SJCRH30 (cell line): Measurements from ENCODE around the gene IL13. TPM values are rescaled to one million over a fixed set of nuclear protein-coding genes. Genes with fewer than 3 reads are reported as not detected.

ENCODE experiments used
- DNase-seq, 2 experiments: peaks; one replicate each; pipeline ENCODE4 v3.0.0-alpha.2; 2015 to 2020
- H3K27ac ChIP-seq: fragments of 250-450 bp; sonication (Bioruptor Pico); 2 replicates; pipeline ENCODE4 v1.5.1; 2020; ENCODE audit warnings: mild to moderate bottlenecking, moderate library complexity
- H3K27me3 ChIP-seq: fragments of 250-450 bp; sonication (Bioruptor Pico); 2 replicates; pipeline ENCODE4 v1.5.1; 2020; ENCODE audit warnings: mild to moderate bottlenecking, moderate library complexity
- H3K36me3 ChIP-seq: fragments of 250-450 bp; sonication (Bioruptor Pico); 2 replicates; pipeline ENCODE4 v1.5.1; 2020; ENCODE audit warnings: mild to moderate bottlenecking, moderate library complexity
- H3K4me1 ChIP-seq: fragments of 250-450 bp; sonication (Bioruptor Pico); 2 replicates; pipeline ENCODE4 v1.5.1; 2020; ENCODE audit warnings: mild to moderate bottlenecking, moderate library complexity
- H3K4me3 ChIP-seq: fragments of 250-450 bp; sonication (Bioruptor Pico); 2 replicates; pipeline ENCODE4 v1.5.1; 2020; ENCODE audit warnings: mild to moderate bottlenecking, moderate library complexity
- H3K9me3 ChIP-seq: fragments of 250-450 bp; sonication (Bioruptor Pico); replicated peaks from 2 replicates; pipeline ENCODE4 v1.5.1; 2020; ENCODE audit warnings: mild to moderate bottlenecking, moderate library complexity
- total RNA-seq: library from RNA; depleted of rRNA; stranded (reverse); fragments of >200 nt; shearing (Covaris generic); gene quantifications from 2 replicates; pipeline ENCODE4 v1.2.3, GENCODE V29; 2014

Gene IL13
- total RNA-seq, 1 experiment from 2014 or later, result not detected

GRCh38 chr5:132644177-132644576, 13.8 kb upstream of the IL13 start:
- DNase-seq, result no peak
- Histone ChIP-seq H3K9me3 (no peaks in the 10 kb centered on the region), H3K4me3 (no peak overlapping the region), H3K36me3 (peaks cover 10% of the 10 kb centered on the region), H3K4me1 (no peaks in the 10 kb centered on the region), H3K27me3 (no peaks in the 10 kb centered on the region), H3K27ac (no peak overlapping the region)

- no peaks in the 10 kb centered on the region for H3K4me1 ChIP-seq
- no peak overlapping the region for H3K27ac ChIP-seq
- H3K27me3 ChIP-seq, result no peaks in the 10 kb centered on the region
- H3K36me3 ChIP-seq, result peaks cover 10% of the 10 kb centered on the region
- H3K4me3 ChIP-seq, result no peak overlapping the region
- no peaks in the 10 kb centered on the region for H3K9me3 ChIP-seq
- DNase-seq, result no peak
Observed at GRCh38 chr5:132646583-132647266, 11.2 kb upstream of the IL13 start.

- H3K9me3 ChIP-seq, result no peaks in the 10 kb centered on the region
- no peak overlapping the region for H3K4me3 ChIP-seq
- H3K4me1 ChIP-seq, result no peaks in the 10 kb centered on the region
- peaks cover 6% of the 10 kb centered on the region for H3K36me3 ChIP-seq
- no peak overlapping the region for H3K27ac ChIP-seq
- DNase-seq, result no peak
- no peaks in the 10 kb centered on the region for H3K27me3 ChIP-seq
Observed at GRCh38 chr5:132647473-132647872, 10.5 kb upstream of the IL13 start.

GRCh38 chr5:132648355-132648754, 9.6 kb upstream of the IL13 start:
- H3K36me3 ChIP-seq, result no peaks in the 10 kb centered on the region
- H3K27ac ChIP-seq, result no peak overlapping the region
- no peak for DNase-seq
- H3K27me3 ChIP-seq, result no peaks in the 10 kb centered on the region
- no peaks in the 10 kb centered on the region for H3K4me1 ChIP-seq
- no peak overlapping the region for H3K4me3 ChIP-seq
- no peaks in the 10 kb centered on the region for H3K9me3 ChIP-seq

GRCh38 chr5:132651838-132652469, 6.0 kb upstream of the IL13 start:
- H3K27me3 ChIP-seq, result no peaks in the 10 kb centered on the region
- DNase-seq, result no peak

GRCh38 chr5:132653716-132654115, 4.3 kb upstream of the IL13 start:
- Histone ChIP-seq H3K36me3 (no peaks in the 10 kb centered on the region), H3K4me1 (no peaks in the 10 kb centered on the region), H3K9me3 (no peaks in the 10 kb centered on the region), H3K27ac (no peak overlapping the region), H3K4me3 (no peak overlapping the region), H3K27me3 (no peaks in the 10 kb centered on the region)
- no peak for DNase-seq

More at GRCh38 chr5:132651838-132652469, 6.0 kb upstream of the IL13 start:
- Histone ChIP-seq H3K27ac (no peak overlapping the region), H3K4me1 (no peaks in the 10 kb centered on the region), H3K36me3 (no peaks in the 10 kb centered on the region), H3K4me3 (no peak overlapping the region), H3K9me3 (no peaks in the 10 kb centered on the region)

- Histone ChIP-seq H3K4me3 (no peak overlapping the region), H3K9me3 (no peaks in the 10 kb centered on the region), H3K27ac (no peak overlapping the region), H3K27me3 (no peaks in the 10 kb centered on the region), H3K36me3 (no peaks in the 10 kb centered on the region), H3K4me1 (no peaks in the 10 kb centered on the region)
- DNase-seq, result no peak
Observed at GRCh38 chr5:132655821-132656773, 1.9 kb upstream of the IL13 start.

- Histone ChIP-seq H3K4me1 (no peaks in the 10 kb centered on the region), H3K4me3 (no peak overlapping the region), H3K36me3 (no peaks in the 10 kb centered on the region), H3K27ac (no peak overlapping the region), H3K9me3 (no peaks in the 10 kb centered on the region), H3K27me3 (no peaks in the 10 kb centered on the region)
- DNase-seq, result no peak
Observed at GRCh38 chr5:132656774-132657355, 1.1 kb upstream of the IL13 start.

- Histone ChIP-seq H3K4me1 (no peaks in the 10 kb centered on the region; the same call in 1 of the 2 replicates), H3K4me3 (no peak overlapping the region), H3K27me3 (no peaks in the 10 kb centered on the region), H3K27ac (no peak overlapping the region), H3K36me3 (no peaks in the 10 kb centered on the region), H3K9me3 (no peaks in the 10 kb centered on the region)
- no peak for DNase-seq
Observed at GRCh38 chr5:132658381-132659302, 669 bp downstream of the IL13 start.

GRCh38 chr5:132659598-132660493, 1.9 kb downstream of the IL13 start:
- no peak for DNase-seq
- Histone ChIP-seq H3K36me3 (no peaks in the 10 kb centered on the region), H3K4me1 (no peaks in the 10 kb centered on the region; the same call in 1 of the 2 replicates), H3K4me3 (no peak overlapping the region), H3K27ac (no peak overlapping the region), H3K27me3 (no peaks in the 10 kb centered on the region), H3K9me3 (no peaks in the 10 kb centered on the region)

- Histone ChIP-seq H3K27me3 (no peaks in the 10 kb centered on the region), H3K36me3 (no peaks in the 10 kb centered on the region), H3K9me3 (no peaks in the 10 kb centered on the region), H3K4me3 (no peak overlapping the region), H3K4me1 (no peaks in the 10 kb centered on the region; the same call in 1 of the 2 replicates), H3K27ac (no peak overlapping the region)
- no peak for DNase-seq
Observed at GRCh38 chr5:132661231-132662003, 3.4 kb downstream of the IL13 start.

- Histone ChIP-seq H3K27me3 (no peaks in the 10 kb centered on the region), H3K4me1 (no peaks in the 10 kb centered on the region; the same call in 1 of the 2 replicates), H3K36me3 (no peaks in the 10 kb centered on the region), H3K4me3 (no peak overlapping the region), H3K9me3 (no peaks in the 10 kb centered on the region), H3K27ac (no peak overlapping the region)
- no peak for DNase-seq
Observed at GRCh38 chr5:132662004-132662401, 4.0 kb downstream of the IL13 start.
